GM12801 (cell line): ENCODE measurements around the gene CCNE1.

ENCODE experiments used
- TF ChIP-seq, protein P1 (sequence below): IDR thresholded peaks from one replicate; pipeline ENCODE4 v1.5.1; 2011; ENCODE audit warnings: control low read depth; ENCODE audit not compliant: insufficient read length; ENCODE audit errors: extremely low read depth

The CCNE1 gene

DNA sequence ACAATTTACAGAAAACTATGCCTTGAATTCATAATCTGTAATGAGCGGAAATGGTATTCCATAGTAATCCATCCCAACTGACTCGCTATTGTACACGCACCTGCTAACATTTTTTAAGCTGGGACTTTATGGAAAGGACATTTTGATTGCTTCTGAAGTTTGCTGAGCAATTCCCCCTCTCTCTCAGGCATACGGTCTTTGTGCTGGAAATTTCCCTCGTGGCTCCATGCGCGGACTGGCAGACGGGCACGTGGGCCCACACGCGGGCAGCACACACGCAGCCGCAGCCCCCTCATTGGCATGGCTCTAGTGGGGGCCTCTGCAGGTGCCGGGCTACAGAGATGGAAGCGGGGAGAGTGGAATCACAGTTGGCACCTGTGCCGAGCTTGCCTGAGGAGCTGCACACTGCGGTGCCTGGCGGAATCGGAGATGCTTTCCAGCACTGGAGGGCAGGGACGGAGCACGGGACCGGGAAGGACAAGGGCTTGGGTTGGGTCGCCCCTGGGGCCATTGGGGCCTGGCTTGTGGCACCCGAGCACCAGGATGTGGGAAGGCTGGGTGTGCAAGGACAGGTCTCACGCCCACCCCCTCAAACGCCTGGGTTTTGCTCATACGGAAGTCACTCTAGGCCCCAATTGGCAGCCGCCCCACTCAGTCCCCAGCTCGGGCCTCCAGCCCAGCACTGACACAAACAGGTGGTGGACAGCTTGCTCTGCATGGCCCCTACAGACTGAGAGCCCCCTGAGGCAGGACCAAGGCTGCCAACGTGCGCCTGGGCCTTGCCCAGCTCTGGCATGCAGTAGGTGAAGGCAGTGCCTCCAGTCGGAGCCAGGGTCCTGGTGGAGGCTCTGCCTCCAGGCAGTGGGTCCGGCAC lies 30.2 kb upstream of the CCNE1 start:
- TF ChIP-seq, protein P1, sequence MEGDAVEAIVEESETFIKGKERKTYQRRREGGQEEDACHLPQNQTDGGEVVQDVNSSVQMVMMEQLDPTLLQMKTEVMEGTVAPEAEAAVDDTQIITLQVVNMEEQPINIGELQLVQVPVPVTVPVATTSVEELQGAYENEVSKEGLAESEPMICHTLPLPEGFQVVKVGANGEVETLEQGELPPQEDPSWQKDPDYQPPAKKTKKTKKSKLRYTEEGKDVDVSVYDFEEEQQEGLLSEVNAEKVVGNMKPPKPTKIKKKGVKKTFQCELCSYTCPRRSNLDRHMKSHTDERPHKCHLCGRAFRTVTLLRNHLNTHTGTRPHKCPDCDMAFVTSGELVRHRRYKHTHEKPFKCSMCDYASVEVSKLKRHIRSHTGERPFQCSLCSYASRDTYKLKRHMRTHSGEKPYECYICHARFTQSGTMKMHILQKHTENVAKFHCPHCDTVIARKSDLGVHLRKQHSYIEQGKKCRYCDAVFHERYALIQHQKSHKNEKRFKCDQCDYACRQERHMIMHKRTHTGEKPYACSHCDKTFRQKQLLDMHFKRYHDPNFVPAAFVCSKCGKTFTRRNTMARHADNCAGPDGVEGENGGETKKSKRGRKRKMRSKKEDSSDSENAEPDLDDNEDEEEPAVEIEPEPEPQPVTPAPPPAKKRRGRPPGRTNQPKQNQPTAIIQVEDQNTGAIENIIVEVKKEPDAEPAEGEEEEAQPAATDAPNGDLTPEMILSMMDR = no peak

DNA sequence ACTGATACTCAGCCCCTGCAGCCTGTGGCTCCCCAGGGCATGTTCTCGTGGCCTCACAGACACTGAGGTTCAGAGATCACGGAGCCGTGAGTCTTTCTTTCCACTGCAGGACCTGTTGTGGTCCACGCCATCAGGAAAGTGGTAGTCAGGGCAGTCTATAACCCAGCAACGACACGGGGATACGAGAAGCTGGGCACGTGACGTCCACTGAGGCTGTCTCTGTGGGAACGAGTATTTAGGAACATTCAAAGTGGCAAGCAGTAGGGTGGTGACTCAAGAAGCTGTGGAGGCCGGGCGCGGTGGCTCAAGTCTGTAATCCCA lies 29.6 kb upstream of the CCNE1 start:
- TF ChIP-seq, protein P1 = no peak

DNA sequence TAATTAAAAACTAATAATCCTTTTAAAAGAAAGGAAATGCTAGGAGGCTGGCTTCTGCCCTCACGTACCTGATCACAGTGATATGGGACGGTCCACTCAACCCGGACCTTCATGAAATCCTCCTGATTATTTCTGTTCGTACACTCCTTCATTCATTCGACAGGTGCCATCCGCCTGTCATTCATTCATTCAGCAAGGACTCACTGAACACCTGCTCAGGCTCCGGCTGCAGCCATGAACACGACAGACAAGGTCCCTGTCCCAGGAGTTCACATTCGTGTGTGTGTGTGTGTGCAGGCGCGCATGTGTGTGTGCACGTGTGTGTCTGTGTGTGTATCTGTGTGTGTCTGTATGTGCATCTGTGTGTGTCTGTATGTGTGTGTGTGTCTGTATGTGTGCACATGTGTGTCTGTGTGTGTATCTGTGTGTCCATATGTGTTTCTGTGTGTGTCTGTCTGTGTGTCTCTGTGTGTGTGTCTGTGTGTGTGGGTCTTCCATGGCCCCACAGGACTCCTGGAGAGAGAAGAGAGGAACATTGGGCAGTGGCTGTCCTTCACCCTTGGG lies 28.1 kb upstream of the CCNE1 start:
- TF ChIP-seq, protein P1 = no peak

DNA sequence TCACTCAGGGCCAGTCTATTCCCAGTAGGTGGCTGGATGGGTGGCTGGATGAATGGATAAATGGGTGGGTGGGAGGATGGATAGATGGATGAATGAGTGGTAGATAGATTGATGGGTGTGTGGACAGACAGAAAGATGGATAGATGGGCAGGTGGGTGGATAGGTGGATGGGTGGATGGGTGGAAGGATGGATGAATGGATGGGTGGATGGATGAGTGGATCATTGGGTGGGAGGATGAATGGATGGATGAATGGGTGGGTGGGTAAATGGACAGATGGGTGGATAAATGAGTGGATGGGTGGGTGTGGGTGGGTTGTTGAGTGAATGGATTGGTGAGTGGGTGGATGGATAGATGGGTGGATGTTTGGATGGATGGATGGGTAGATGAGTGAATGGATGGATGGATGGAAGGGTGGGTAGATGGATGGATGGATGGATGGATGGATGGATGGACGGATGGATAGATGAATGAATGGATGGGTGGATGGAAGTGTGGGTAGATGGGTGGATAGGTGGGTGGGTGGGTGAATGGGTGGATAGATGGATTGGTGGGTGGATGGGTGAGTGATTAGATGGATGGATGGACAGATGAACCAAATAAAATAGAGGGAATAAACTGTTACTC lies 27.1 kb upstream of the CCNE1 start:
- TF ChIP-seq, protein P1 = no peak

DNA sequence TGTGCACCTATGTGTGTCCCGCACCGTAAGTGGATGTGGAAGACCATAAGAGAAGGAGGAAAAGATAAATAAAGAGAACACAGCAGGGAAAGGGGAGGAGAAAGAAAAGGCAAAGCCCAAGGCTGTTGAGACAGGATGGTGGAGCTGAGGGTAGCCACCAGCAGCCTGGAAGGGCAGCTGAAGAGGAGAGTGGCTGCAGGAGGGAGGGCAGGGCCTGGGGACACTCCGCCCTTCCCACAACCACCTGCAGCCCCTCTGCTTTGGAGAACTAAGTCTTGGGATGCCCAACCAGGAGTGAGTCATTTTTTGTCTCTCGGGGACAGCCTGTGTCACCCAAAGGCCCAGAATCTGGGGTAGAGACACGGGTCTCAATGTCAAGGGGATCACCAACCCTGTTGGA lies 26.4 kb upstream of the CCNE1 start:
- TF ChIP-seq, protein P1 = no peak

DNA sequence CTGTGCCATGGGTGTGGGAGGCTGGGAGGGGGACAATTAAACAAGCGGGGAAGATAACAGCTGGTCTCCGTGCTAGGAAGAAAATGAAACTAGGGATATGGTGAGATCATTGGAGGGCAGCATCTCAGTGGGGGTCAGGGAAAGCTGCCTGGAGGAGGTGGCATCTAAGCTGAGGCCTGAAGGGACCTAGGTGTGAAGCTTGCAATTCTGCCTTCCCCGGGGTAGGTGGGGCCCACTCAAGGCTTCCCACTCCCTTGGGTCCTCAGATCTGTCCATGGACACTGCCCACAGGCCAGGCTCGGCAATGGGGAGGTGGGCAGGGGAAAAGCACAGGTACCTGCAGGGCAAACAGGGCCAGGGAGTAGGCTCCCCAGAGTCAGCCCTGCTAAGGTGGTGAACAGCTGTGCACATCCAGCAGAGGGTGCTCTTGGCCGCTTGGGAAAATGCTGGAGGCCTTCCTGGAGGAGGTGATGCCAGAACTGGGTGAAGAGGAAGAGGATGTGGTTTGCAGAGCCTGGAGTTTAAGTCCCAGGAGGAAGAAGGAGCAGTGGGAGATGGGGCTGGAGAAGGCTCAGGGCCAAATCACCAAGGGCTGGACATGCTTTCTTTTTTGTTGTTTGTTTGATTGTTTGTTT lies 25.7 kb upstream of the CCNE1 start:
- TF ChIP-seq, protein P1 = no peak

DNA sequence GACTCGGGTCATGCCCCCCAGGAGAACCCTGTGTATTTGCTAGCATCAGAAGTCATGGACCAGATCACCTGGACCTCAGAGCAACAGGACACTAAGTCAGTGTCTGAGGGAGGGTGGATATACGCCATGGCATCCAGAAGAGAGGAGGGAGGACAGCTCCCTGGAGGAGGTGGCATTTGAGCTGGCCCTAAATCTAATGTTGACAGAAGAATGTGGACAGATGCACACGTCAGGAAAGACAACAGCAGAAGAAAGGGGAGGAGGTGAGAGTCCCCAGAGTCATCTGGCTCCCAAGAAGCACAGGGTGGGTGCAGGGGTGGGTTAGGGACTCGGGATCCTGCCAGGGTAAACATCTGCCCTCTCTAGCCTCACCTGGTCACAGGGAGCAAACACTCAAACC lies 24.5 kb upstream of the CCNE1 start:
- TF ChIP-seq, protein P1 = no peak
